Measurements from ENCODE around the gene ESPN.

- TF ChIP-seq POLR2AphosphoS5 (IDR thresholded peaks at IDR 0.05; ENCODE audit: low read depth, low read length) (no peak), POLR2A (IDR thresholded peaks at IDR 0.05; ENCODE audit: low read depth, low read length) (no peak), SPI1 (IDR thresholded peaks at IDR 0.05; ENCODE audit: low read depth, low read length) (no peak), POU2F2 (IDR thresholded peaks at IDR 0.05; ENCODE audit: low read depth, low read length) (no peak), TAF1 (IDR thresholded peaks at IDR 0.05; ENCODE audit: low read depth, low read length) (no peak), PAX5 (IDR thresholded peaks at IDR 0.05; ENCODE audit: insufficient read depth, low read length, severe bottlenecking) (no peak)
These were observed 58.6 kb downstream of the ESPN start for GRCh38 chr1:6483017-6483760.

All from GM12891 (cell line).